Left kidney (tissue), 8 donors: ENCODE measurements around the gene CMTM8. TPM values are rescaled to one million over a fixed set of nuclear protein-coding genes. Genes with fewer than 3 reads are reported as not detected.
"Not testable (repeated sequence)": the region's sequence is repeated elsewhere in the genome, so short reads cannot be mapped to it uniquely, and the experiment has no call there.

Source experiments
- DNase-seq: peaks from one replicate; pipeline ENCODE4 v3.0.0-alpha.2; 2013
- long read RNA-seq, 8 donors: transcript quantifications; one replicate each; lab custom pipeline, GENCODE V29; 2026
- polyA plus RNA-seq: library from polyadenylated mRNA; unstranded; fragments of 120-200 nt; gene quantifications from one replicate; pipeline ENCODE4 v1.2.1, GENCODE V29; 2013; ENCODE audit not compliant: insufficient read length

The CMTM8 gene
- polyA plus RNA-seq = 8.4 TPM
- long read RNA-seq, donor 1, transcript CMTM8-201 (4 exons, 1,174 nt) = major isoform, 18 of 32 reads
- long read RNA-seq, donor 1, partial matches to known transcripts = 14 of 32 reads
- long read RNA-seq, donor 1, other reads (novel, unspliced or antisense) = 0 of 32 reads
- long read RNA-seq, donor 2, transcript CMTM8-201 (4 exons, 1,174 nt) = major isoform, 5 of 5 reads
- long read RNA-seq, donor 2, partial matches to known transcripts = 0 of 5 reads
- long read RNA-seq, donor 2, other reads (novel, unspliced or antisense) = 0 of 5 reads
- long read RNA-seq, donor 3, partial matches to known transcripts = 0 of 4 reads
- long read RNA-seq, donor 3, other reads (novel, unspliced or antisense) = 0 of 4 reads
- long read RNA-seq, donor 4, partial matches to known transcripts = 0 of 1 reads
- long read RNA-seq, donor 4, other reads (novel, unspliced or antisense) = 0 of 1 reads
- long read RNA-seq, donor 5, transcript CMTM8-201 (4 exons, 1,174 nt) = major isoform, 16 of 24 reads
- long read RNA-seq, donor 5, partial matches to known transcripts = 8 of 24 reads
- long read RNA-seq, donor 5, other reads (novel, unspliced or antisense) = 0 of 24 reads
- long read RNA-seq, donor 6, transcript CMTM8-201 (4 exons, 1,174 nt) = major isoform, 9 of 14 reads
- long read RNA-seq, donor 6, partial matches to known transcripts = 5 of 14 reads
- long read RNA-seq, donor 6, other reads (novel, unspliced or antisense) = 0 of 14 reads
- long read RNA-seq, donor 7, transcript CMTM8-201 (4 exons, 1,174 nt) = major isoform, 14 of 21 reads
- long read RNA-seq, donor 7, partial matches to known transcripts = 6 of 21 reads
- long read RNA-seq, donor 7, other reads (novel, unspliced or antisense) = 0 of 21 reads
- long read RNA-seq, donor 8, transcript CMTM8-201 (4 exons, 1,174 nt) = major isoform, 6 of 6 reads
- long read RNA-seq, donor 8, partial matches to known transcripts = 0 of 6 reads
- long read RNA-seq, donor 8, other reads (novel, unspliced or antisense) = 0 of 6 reads

GRCh38 chr3:32238453-32239306, at the start of gene CMTM8:
CMTM8 (plus strand) TSS chr3:32238680; CDS start chr3:32238973, 293 bp downstream.
- peak; percentile 70 for DNase-seq

- no peak for DNase-seq
Measured at GRCh38 chr3:32189693-32190092, 48.8 kb upstream of the CMTM8 start.

- DNase-seq = not testable (repeated sequence)
Measured at GRCh38 chr3:32190556-32190955, 47.9 kb upstream of the CMTM8 start.

GRCh38 chr3:32193101-32193500, 45.4 kb upstream of the CMTM8 start:
- no peak for DNase-seq

GRCh38 chr3:32194653-32195052, 43.8 kb upstream of the CMTM8 start:
- no peak for DNase-seq

GRCh38 chr3:32195995-32196540, 42.4 kb upstream of the CMTM8 start:
- no peak for DNase-seq

GRCh38 chr3:32197991-32198390, 40.5 kb upstream of the CMTM8 start:
- no peak for DNase-seq

- no peak for DNase-seq
Measured at GRCh38 chr3:32198714-32199113, 39.8 kb upstream of the CMTM8 start.

GRCh38 chr3:32200490-32200889, 38.0 kb upstream of the CMTM8 start:
- DNase-seq = no peak

GRCh38 chr3:32200992-32201758, 37.3 kb upstream of the CMTM8 start:
- DNase-seq = no peak

GRCh38 chr3:32202496-32202895, 36.0 kb upstream of the CMTM8 start:
- no peak for DNase-seq

- no peak for DNase-seq
Measured at GRCh38 chr3:32203854-32204253, 34.6 kb upstream of the CMTM8 start.

GRCh38 chr3:32208447-32208846, 30.0 kb upstream of the CMTM8 start:
- DNase-seq = no peak

GRCh38 chr3:32215185-32215584, 23.3 kb upstream of the CMTM8 start:
- DNase-seq = no peak

- DNase-seq = no peak
Measured at GRCh38 chr3:32216172-32216783, 22.2 kb upstream of the CMTM8 start.

- no peak for DNase-seq
Measured at GRCh38 chr3:32217339-32217738, 21.1 kb upstream of the CMTM8 start.

GRCh38 chr3:32219537-32219936, 18.9 kb upstream of the CMTM8 start:
- DNase-seq = no peak

- no peak for DNase-seq
Measured at GRCh38 chr3:32220006-32220405, 18.5 kb upstream of the CMTM8 start.

GRCh38 chr3:32222950-32223349, 15.5 kb upstream of the CMTM8 start:
- DNase-seq = no peak

GRCh38 chr3:32224016-32224516, 14.4 kb upstream of the CMTM8 start:
- DNase-seq = peak; percentile 17
